GM18520 (cell line): ENCODE measurements around the gene TRIP13.
"Not testable (repeated sequence)": the region's sequence is repeated elsewhere in the genome, so short reads cannot be mapped to it uniquely, and the experiment has no call there.

ENCODE experiments used
- ATAC-seq: cut with Tn5 transposase; IDR thresholded peaks from one replicate; pipeline ENCODE4 v1.9.1; 2021; ENCODE audit not compliant: unreplicated experiment

Gene TRIP13

DNA sequence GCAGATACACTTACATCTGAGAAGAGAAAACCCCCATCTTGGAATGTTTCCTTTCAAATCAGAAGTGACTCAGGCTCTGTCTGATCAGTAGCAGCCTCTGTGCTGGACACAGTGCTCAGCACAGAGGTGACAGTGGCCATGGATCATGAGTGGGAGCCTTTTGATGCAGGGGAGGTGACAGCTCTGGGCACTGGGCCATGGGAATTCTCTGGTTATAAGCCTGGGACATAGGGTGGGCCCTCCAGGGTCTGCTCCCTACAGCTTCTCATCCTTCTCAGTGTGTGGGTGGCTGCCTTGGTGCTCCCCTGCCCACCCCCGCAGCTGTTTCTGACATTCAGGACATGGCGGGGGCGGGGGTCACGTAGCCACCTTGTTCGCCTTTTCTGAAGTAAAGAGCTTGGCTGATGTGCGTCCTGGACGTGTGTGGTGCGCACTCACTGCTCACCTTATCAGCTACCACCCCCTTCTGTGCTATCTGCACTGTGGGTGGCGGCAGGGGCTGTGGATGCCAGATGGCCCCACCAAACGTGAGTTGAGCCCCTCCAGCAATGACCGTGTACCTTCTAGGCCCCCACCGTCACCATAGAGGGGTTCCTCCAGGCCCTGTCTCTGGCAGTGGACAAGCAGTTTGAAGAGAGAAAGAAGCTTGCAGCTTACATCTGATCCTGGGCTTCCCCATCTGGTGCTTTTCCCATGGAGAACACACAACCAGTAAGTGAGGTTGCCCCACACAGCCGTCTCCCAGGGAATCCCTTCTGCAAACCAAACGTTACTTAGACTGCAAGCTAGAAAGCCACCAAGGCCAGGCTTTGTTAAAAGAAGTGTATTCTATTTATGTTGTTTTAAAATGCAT, 24.0 kb downstream of the TRIP13 start:
- no peak for ATAC-seq

DNA sequence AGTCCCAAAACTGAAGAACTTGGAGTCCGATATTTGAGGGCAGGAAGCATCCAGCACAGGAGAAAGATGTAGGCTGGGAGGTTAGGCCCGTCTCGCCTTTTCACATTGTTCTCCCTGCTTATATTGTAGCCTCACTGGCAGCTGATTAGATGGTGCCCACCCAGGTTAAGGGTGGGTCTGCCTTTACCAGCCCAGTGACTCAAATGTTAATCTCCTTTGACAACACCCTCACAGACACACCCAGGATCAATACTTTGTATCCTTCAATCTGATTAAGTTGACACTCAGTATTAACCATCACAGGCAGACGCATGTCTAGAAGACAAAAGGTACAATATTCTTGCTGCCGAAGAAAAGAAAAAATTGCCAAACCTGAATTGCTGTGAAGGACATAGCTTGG, 26.0 kb downstream of the TRIP13 start:
- ATAC-seq = not testable (repeated sequence)

DNA sequence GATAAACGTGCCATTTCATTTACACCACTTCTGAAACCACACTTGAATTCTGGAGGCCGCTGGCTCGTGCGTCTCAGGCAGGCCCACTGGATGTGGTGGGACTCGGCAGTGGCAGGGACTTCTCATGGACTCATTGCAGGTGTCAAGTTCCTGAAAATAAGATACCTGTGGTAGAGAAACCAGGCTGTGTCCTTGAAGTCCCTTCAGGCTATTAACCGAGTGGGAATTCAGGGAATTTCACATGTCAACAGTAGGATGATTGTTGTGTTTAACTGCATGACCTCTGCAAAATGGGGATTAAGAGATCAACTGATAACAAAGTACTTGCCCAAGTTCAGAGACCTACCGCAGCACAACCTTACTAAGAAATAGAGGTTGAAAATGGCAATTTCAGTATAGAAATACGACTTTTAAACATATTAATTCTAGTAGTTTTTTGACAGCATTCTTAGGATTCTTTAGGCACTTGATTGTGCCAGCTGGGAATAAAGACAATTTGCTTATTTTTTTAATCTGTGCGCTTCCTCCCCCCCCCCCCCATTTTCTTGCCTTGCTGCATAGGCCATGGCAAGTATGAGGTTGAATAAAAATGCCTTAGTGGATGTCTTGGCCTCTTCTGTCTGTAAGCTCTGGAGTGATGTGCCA, 26.8 kb downstream of the TRIP13 start:
- ATAC-seq = no peak

DNA sequence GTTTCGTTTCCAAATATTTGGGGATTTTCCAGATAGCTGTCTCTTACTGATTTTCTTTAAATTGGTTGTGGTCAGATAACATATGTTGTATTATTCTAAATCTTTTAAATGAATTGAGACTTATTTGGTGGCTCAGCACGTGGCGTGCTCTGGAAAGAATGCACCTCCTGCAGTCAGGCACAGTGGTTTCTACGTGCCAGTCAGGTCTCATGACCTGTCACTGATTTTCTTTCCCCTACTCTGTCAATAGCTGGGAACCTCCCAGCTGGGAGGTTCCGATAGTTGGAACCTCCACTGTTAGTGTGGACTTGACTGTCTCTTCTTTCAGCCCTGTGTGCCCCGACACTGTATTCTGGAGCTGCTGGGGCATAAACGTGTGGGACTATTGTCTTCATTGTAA, 27.6 kb downstream of the TRIP13 start:
- no peak for ATAC-seq

DNA sequence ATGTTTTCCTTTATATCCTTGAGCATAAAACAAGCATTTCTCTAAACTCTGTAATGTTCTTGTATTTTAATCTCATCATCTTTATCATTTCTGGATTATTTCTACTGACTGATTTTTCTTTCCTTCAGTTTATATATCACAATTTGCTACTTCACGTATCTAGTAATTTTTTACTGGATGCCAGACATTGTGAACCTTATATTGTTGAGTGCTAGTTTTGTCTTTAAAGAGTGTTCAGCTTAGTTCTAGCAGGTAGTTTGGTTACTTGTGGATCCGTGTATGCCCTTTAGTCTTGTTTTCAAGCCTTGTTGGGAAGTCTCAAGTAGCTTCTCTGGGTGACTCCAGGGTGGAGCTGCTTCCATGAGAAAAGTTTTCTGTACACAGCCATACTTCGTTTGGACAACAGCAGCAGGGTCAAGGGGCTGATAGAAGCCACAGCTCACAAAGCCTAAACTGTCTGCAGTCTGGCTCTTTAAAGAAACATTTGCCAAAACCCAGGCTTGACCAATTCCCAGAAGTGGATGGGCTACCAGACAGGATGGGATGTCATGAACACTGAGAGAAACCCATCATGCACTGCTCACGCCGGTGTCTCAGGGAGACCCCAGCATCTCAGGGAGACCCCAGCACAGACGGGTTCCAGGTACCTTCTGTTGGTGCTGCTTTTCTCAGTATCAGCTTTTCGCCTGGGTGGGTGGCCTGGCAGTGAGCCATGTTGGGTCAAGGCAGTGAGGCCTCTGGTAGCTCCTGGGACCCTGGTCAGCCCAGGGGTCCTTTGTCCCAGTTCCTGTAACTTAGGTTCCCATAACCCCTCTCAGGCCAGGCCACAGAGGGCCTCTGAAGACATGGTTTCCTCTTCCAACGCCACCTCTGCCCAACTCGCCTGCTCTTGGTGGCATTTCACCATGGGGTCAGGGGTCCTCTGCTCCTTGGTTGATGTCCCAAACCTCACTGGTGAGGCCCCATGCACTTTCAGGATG, 29.1 kb downstream of the TRIP13 start:
- ATAC-seq = no peak

DNA sequence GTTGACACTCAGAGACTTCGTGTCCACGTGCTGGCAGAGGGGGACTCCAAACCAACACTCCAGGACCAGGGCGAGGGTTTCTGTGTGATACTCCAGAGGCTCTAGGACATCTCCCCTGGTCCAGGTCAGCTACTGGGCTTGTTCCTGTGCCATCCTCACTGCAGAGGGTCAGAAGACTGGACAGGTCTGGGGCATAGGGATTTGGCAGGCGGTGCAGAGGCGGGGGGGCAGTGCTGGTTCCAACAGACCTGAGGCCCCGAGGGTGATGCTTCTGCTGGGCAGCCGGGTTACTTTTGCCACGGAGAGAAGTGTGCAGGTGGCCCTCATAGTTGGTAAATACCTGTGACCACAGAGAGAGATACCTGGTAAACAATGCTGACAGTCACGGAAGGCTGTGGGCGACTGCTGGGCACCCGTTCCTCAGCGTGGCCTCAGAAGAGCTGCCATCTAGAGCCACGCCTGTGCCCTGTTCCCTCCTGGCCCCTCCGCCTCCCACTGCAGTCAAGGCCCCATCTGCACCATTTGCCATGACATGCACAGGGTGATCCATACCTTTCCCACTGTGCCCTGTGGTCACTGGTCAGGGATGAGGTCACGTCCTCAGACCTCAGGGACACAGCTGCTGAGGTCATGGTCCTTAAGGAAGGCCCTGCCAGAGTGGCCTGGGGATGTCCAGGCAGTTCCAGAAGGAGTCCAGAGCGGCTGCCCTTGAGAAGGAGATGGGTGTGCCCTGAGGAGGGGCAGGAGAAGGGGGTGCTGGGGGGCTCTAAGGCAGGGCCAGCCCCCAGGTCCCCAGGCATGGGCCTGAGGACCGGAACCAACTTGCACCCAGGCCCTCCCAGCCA, 30.0 kb downstream of the TRIP13 start:
- no peak for ATAC-seq

DNA sequence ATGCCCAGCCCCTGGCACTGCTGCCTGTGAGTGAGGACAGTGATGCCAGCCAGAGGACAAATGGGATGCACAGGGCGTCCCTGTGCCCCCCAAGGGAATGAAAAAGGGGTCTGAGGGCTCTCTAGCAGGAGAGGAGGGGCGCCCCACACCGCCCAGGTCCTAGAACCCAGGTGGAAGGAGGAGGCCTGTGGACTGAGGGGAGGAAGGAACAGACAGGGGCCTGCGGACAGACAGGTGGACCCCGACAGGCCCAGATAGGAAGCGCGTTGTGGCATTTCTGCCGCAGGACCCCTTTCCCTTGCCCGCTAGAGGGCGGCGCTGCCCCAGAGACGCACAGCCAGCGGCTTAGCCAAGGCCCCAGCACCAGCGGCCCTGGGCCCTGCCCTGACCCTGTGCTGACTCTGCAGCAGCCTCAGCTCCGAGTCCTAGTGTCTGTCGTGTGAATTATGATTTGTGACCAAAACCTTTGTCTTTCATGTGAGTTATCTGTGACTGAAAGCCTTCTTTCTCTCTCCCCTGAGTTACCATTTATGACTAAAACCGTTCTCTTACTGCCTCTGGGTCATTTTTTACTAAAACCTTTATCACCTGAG, 30.7 kb downstream of the TRIP13 start:
- ATAC-seq = no peak

DNA sequence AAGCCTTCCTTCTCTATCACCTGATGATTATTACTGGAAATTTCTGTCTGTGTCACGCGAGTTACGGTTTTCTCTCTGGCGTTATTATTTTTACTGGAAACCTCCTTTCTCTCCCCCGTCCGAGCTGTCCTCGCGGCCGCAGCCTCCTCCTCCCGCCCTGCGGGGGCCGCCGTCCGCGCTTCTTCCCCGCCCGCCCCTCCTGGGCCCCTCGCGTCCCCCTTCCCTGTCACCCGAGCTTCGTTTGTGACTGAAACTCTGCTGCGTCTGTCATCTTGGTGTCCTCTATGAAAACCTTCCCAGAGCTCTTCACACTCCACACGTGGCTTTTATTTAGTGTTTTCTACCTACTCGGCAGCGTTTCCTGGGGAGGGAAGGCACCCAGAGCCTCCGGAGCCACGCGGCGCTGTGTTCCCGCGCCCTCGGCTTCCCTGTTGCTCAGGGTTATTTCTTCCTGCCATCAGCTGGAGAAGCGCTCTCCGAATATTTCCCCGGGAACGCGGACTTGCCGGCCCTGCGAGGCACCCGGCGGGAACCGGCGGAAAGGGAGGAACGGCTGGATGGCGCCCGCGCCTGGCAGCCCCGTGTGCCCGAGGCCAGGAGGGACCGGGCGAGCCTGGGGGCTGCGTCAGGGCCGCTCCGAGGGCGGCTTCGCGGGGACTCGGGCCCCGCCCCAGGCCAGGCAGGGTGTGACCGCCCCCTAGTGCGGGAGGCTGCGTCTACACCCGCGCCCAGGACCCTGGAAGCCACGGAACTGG, 33.9 kb downstream of the TRIP13 start:
- no peak for ATAC-seq

DNA sequence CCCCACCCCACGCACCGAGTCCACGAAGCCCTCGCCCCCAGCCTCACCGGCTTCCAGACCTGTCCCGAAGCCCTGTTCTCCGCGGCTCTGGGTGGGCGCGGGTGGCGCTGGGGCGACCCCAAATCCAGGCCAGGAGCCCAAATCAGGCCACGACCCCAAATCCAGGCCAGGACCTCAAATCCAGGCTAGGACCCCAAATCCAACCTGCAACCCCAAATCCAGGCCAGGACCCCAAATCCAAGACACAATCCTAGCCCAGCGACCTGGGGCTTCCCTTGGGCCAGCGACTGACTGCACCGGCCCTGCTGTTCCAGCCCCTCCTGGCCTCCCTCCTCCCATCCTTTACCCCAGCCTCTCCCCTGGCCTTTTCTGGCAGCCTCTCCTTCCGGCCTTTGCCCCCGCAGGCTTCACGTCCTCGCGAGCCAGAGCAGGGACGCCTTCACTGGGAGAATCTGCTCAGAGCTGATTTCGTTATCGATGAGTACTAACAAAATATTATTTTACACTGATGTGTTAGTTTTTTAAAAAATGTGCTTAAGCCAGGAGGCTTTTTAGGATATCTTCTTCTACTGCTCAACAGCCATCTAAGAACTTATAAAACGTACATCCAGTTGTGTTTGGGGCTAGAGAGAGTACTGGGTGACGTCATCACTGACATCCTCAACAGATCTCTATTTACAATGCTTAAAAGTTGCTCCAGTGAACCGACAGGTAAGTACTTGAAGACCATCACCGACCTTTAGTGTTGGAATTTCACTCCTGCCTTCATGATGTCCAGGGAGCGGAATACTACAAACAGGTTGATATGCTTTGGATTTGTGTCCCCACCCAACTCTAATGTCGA, 34.7 kb downstream of the TRIP13 start:
- no peak for ATAC-seq

DNA sequence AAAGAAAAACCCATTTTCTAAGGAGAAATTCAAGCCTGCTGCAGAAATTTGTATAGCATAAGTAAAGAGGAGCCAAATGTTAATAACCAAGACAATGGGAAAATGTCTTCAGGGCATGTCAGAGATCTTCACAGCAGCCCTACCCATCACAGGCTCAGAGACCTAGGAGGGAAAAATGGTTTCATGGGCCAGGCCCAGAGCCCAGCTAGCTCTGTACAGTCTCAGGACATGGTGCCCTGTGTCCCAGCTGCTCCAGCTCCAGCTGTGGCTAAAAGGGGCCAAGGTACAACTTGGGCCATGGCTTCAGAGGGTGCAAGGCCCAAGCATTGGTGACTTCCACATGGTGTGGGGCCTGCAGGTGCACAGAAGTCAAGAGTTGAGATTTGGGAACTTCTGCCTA, 36.5 kb downstream of the TRIP13 start:
- ATAC-seq = not testable (repeated sequence)

DNA sequence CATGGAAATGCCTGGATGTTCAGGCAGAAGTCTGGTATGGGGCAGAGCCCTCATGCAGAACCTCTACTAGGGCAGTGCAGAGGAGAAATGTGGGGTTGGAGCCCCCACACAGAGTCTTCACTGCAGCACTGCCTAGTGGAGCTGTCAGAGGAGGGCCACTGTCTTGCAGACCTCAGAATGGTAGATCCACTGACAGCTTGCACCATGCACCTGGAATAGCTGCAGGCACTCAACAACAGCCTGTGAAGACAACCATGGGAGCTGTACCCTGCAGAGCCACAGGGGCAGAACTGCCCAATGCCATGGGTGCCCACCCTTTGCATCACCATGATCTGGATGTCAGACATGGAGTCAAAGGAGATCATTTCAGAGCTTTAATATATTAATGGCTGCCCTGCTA, 36.9 kb downstream of the TRIP13 start:
- ATAC-seq = no peak

DNA sequence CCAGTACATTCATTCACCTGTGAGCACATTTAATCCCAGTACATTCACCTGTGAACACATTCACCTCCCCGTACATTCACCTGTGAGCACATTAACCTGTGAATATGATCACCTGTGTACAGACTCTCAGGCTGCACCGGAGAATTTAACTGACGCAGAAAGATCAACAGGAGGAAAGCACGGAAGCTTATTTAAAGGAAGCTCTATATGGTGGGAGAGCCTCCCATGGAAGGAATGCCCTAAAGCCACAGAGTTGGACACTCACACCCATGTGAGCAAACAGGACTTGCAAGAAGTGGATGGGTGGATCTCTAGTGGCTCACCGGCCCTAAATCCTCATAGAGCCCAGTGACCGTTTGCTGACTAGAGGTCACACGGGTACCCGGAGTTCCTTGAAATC, 38.2 kb downstream of the TRIP13 start:
- ATAC-seq = no peak

DNA sequence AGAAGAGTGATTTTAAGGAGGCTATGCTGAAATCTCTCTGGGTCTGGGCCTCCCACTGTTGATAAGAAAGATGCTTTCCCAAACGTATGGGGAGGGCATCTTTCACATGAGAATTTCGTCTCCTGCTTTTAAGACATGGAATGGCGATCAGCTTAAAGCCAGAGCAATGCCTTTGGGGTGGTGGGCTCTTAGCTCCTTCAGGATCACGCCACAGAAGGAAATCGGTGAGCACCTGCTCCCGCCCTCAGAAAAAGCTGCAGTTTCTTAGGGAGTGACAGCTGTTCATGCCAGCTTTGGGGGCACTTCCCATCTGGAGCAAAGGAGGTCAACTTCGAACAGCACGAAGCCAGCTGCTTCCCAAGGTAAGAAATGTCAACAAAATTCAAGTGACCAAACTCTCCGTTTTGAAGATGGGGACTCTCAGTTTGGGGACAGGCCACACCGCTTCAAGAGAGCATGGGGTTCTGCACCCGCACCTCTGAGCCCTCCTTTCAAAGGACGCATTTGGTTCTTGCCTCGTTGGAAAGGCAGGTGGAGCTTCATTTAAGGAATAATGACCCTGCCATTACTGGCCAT, 39.0 kb downstream of the TRIP13 start:
- ATAC-seq = no peak

DNA sequence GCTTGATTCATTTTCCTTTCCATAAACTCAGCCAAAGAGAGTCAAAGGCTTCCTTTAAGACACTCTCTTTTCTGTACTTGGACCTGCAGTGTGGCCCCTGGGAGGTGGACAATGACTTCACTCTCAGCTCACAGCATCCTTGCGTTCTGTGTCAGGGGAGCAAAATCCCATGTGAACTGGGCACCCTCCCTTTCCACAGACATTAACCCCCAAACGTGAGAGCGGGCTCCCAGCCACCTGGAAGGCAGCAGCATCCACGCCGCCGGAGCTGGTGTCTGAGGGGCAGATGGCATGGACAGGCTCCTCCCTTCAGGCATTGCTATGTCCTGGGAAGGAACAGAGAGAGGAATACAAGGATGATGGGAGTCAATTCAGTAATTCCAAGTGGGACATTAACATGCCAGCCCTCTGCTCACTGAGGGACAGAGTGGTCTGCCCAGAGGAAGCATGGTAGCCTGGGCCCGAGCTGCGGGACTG, 39.5 kb downstream of the TRIP13 start:
- ATAC-seq = no peak

DNA sequence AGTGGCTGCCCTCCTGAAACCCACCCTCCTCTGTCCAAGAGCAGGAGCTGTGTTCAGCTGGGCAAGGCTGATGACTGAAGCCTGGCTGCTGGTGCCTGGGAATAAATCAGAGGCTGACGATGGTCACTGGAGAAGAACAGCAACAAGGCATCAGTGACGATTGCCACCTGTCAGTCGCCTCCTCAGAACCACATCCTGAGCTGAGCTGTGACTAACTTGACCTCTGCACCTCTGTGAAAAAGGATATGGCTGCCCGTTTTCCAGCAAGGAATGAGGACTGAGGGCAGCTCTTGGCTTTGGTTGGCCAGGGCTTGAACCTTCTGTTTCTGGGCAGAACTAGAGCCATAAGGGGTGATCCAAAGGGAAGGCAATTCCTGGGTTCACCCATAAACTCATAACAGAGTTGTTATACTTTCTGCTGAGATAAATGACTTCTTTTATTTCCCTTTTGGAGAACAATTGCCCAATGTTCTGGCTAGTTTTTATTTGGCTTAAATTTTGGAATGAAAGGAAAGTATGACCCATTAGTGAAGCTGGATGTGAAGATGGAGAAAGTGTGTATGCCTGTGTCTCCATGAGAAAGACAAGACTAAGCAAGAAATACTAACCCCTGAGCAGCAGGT, 40.1 kb downstream of the TRIP13 start:
- no peak for ATAC-seq

DNA sequence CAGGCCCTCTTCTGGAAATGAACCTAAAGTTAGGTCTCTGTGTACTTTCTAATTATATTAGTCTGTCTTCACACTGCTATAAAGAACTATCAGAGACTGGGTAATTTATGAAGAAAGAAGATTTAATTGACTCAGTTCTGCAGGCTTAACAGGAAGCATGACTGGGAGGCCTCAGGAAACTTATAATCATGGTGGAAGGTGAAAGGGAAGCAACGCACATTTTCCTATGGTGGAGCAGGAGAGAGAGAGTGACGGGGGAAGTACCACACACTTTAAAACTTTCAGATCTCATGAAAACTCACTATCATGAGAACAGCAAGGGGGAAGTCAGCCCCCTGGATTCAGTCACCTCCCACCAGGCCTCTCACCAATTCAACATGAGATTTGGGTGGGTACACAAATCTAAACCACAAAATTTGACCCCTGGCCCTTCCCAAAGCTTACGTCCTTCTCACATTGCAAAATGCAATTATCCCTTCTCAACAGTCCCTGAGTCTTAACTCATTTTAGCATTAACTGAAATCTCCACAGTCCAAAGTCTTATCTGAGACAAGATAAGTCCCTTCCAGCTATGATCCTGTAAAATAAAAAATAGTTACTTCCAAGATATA, 40.7 kb downstream of the TRIP13 start:
- ATAC-seq = no peak

DNA sequence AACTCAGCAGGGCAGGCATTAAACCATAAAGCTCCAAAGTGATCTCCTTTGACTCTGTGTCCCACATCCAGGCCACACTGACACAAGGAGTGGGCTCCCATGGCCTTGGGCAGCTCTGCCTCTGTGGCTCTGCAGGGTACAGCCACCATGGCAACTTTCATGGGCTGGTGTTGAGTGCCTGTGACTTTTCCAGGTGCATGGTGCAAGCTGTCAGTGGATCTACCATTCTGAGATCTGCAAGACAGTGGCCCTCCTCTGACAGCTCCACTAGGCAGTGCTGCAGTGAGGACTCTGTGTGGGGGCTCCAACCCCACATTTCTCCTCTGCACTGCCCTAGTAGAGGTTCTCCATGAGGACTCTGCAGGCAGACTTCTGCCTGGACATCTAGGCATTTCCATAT, 41.3 kb downstream of the TRIP13 start:
- not testable (repeated sequence) for ATAC-seq
